ENCODE data around the gene ZCCHC24. TPM values are rescaled to one million over a fixed set of nuclear protein-coding genes. Genes with fewer than 3 reads are reported as not detected.

The ZCCHC24 gene
- total RNA-seq, 1 donor from 2014 or later = 1.3 TPM

- CTCF ChIA-PET = interaction anchor here (1.0 to 1.1 kb wide), 2 partner anchors 17 kb away, joined by 3 to 5 read pairs; no protein-coding TSS in a partner anchor
- intact Hi-C loops (cut with micrococcal nuclease) = no loop called here
- H3K36me3 Mint-ChIP-seq (ENCODE audit: low read depth) = no peaks in the 10 kb centered on the region
- H3K27me3 Mint-ChIP-seq = no peaks in the 10 kb centered on the region
- DNase-seq (peak; percentile 7), ATAC-seq (ENCODE audit: low read depth) (no peak)
- no peak overlapping the region for H3K27ac Mint-ChIP-seq
- POLR2A ChIA-PET = interaction anchor here (0.6 kb wide), 1 partner anchor 73 kb away, joined by 3 read pairs; no protein-coding TSS in a partner anchor
- peaks cover 2% of the 10 kb centered on the region for H3K9me3 Mint-ChIP-seq
- H3K4me3 Mint-ChIP-seq = no peak overlapping the region
- H3K4me1 Mint-ChIP-seq = peaks cover 17% of the 10 kb centered on the region
- TF ChIP-seq, protein P1, sequence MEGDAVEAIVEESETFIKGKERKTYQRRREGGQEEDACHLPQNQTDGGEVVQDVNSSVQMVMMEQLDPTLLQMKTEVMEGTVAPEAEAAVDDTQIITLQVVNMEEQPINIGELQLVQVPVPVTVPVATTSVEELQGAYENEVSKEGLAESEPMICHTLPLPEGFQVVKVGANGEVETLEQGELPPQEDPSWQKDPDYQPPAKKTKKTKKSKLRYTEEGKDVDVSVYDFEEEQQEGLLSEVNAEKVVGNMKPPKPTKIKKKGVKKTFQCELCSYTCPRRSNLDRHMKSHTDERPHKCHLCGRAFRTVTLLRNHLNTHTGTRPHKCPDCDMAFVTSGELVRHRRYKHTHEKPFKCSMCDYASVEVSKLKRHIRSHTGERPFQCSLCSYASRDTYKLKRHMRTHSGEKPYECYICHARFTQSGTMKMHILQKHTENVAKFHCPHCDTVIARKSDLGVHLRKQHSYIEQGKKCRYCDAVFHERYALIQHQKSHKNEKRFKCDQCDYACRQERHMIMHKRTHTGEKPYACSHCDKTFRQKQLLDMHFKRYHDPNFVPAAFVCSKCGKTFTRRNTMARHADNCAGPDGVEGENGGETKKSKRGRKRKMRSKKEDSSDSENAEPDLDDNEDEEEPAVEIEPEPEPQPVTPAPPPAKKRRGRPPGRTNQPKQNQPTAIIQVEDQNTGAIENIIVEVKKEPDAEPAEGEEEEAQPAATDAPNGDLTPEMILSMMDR (IDR thresholded peaks at IDR 0.05) = no peak
Observed at GRCh38 chr10:79391231-79392019, 54.0 kb downstream of the ZCCHC24 start.

DNA sequence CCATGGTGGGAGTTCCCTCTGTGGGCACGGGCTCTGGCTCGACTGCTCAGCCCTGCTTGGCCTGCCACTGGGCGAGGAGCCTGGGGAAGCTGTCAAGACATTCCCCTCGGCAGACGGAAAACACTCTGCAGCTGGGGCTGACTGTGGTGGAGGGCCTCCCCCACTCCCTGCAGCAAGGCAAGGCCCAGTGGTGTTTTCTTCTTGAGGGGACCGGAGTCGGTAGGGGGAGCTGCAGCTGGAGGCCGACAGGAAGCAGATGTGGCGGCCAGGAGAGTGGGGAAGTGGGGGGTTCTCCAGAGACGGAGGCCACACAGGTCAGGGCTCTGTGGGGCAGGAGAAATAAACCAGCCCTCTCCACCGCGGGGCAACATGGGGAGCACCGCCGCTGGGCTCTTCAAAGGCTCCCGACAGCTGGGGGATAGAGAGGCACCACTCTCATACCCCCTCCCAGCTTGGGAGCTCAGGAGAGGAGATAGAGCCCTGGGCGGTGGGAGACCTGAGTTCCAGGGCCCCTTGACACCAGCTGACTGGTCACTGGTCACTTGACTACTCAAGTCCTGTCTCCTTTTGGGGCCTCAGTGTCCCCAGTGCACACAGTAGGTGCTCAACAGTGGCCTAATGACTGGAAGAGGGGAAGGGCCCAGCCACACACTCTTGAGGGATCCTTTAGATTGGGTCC is 54.7 kb downstream of the ZCCHC24 start:
- peaks cover 17% of the 10 kb centered on the region for H3K4me1 Mint-ChIP-seq
- CTCF ChIA-PET = interaction anchor here (1.0 kb wide), 1 partner anchor 16 kb away, joined by 3 read pairs; no protein-coding TSS in a partner anchor
- H3K36me3 Mint-ChIP-seq (ENCODE audit: low read depth) = no peaks in the 10 kb centered on the region
- no peaks in the 10 kb centered on the region for H3K27me3 Mint-ChIP-seq
- ATAC-seq (ENCODE audit: low read depth) (peak; percentile 14), DNase-seq (peak; percentile 12)
- no peak overlapping the region for H3K4me3 Mint-ChIP-seq
- POLR2A ChIA-PET = no interaction called here
- intact Hi-C loops (cut with micrococcal nuclease) = no loop called here
- no peak overlapping the region for H3K27ac Mint-ChIP-seq
- TF ChIP-seq, protein P1 (IDR thresholded peaks at IDR 0.05) = no peak
- H3K9me3 Mint-ChIP-seq = no peaks in the 10 kb centered on the region

GRCh38 chr10:79390057-79390456 is 55.4 kb downstream of the ZCCHC24 start:
- no peaks in the 10 kb centered on the region for H3K36me3 Mint-ChIP-seq (ENCODE audit: low read depth)
- H3K4me1 Mint-ChIP-seq = peaks cover 17% of the 10 kb centered on the region
- ChIA-PET CTCF (interaction anchor here (1.0 to 1.9 kb wide), 2 partner anchors 16 kb away, joined by 3 to 8 read pairs; no protein-coding TSS in a partner anchor), POLR2A (no interaction called here)
- H3K27me3 Mint-ChIP-seq = no peaks in the 10 kb centered on the region
- no peaks in the 10 kb centered on the region for H3K9me3 Mint-ChIP-seq
- no peak for DNase-seq
- no peak for ATAC-seq (ENCODE audit: low read depth)
- TF ChIP-seq, protein P1 (IDR thresholded peaks at IDR 0.05) = no peak
- H3K27ac Mint-ChIP-seq = no peak overlapping the region
- intact Hi-C loops (cut with micrococcal nuclease) = no loop called here
- H3K4me3 Mint-ChIP-seq = no peak overlapping the region

GRCh38 chr10:79387974-79388850 is 57.2 kb downstream of the ZCCHC24 start:
- H3K27ac Mint-ChIP-seq = no peak overlapping the region
- H3K9me3 Mint-ChIP-seq = no peaks in the 10 kb centered on the region
- ATAC-seq (ENCODE audit: low read depth) (peak; percentile 35), DNase-seq (peak; percentile 12)
- H3K4me3 Mint-ChIP-seq = no peak overlapping the region
- intact Hi-C loops (cut with micrococcal nuclease) = no loop called here
- peaks cover 17% of the 10 kb centered on the region for H3K4me1 Mint-ChIP-seq
- TF ChIP-seq, protein P1 (IDR thresholded peaks at IDR 0.05) = no peak
- no peaks in the 10 kb centered on the region for H3K27me3 Mint-ChIP-seq
- CTCF ChIA-PET = interaction anchor here (0.6 to 1.9 kb wide), 2 partner anchors 14 kb away, joined by 3 to 8 read pairs; no protein-coding TSS in a partner anchor
- H3K36me3 Mint-ChIP-seq (ENCODE audit: low read depth) = no peaks in the 10 kb centered on the region
- POLR2A ChIA-PET = interaction anchor here (0.8 kb wide), 1 partner anchor 57 kb away, joined by 3 read pairs; no protein-coding TSS in a partner anchor
